Sigmoid colon (tissue), 7 donors: ENCODE measurements around the gene RPL7A. TPM values are rescaled to one million over a fixed set of nuclear protein-coding genes. Genes with fewer than 3 reads are reported as not detected.
"Not testable (repeated sequence)": the region's sequence is repeated elsewhere in the genome, so short reads cannot be mapped to it uniquely, and the experiment has no call there.

ENCODE experiments used
- DNase-seq: peaks from one replicate; pipeline ENCODE4 v3.0.0-alpha.2; 2019
- H3K27ac ChIP-seq, 4 donors: fragments of 200-600 bp; sonication (generic); one replicate each; pipeline ENCODE4 v1.5.1; 2016 to 2019; ENCODE audit warnings: mild to moderate bottlenecking in 1 of 4
- H3K27me3 ChIP-seq, 3 donors: fragments of 200-600 bp; sonication (generic); one replicate each; pipeline ENCODE4 v1.5.1; 2019; ENCODE audit warnings: mild to moderate bottlenecking in 1 of 3
- H3K36me3 ChIP-seq, 4 donors: fragments of 200-600 bp; sonication (generic); one replicate each; pipeline ENCODE4 v1.5.1; 2016 to 2019
- H3K4me1 ChIP-seq, 4 donors: fragments of 200-600 bp; sonication (generic); one replicate each; pipeline ENCODE4 v1.5.1; 2017 to 2019
- H3K4me3 ChIP-seq, 4 donors: fragments of 200-600 bp; sonication (generic); one replicate each; pipeline ENCODE4 v1.5.1; 2017 to 2019; ENCODE audit warnings: mild to moderate bottlenecking in 2 of 4, moderate library complexity in 1 of 4
- H3K9me3 ChIP-seq, 4 donors: fragments of 200-600 bp in 3 of 4; sonication (generic) in 3 of 4; one replicate each; pipeline versions ENCODE4 v1.5.1 to v1.6.1; 2013 to 2019
- CTCF ChIP-seq, 4 experiments: fragments of 450-650 bp in 3 of 4; fragments of 200-600 bp in 1 of 4; IDR thresholded peaks; one replicate each; pipeline ENCODE4 v1.5.1; 2016 to 2019; ENCODE audit warnings: antibody characterized with exemption in 4 of 4, mild to moderate bottlenecking in 3 of 4, moderate library complexity in 2 of 4
- EP300 ChIP-seq, 4 donors: sonication (generic); formaldehyde crosslinking; IDR thresholded peaks; one replicate each; pipeline ENCODE4 v1.6.1; 2017; ENCODE audit warnings: antibody characterized with exemption in 4 of 4
- POLR2A ChIP-seq, 2 donors: fragments of 450-650 bp; IDR thresholded peaks; one replicate each; pipeline ENCODE4 v1.6.1; 2016; ENCODE audit warnings: antibody characterized with exemption in 2 of 2, mild to moderate bottlenecking in 2 of 2, moderate library complexity in 2 of 2
- POLR2AphosphoS5 ChIP-seq, 4 donors: sonication (generic); formaldehyde crosslinking; IDR thresholded peaks; one replicate each; pipeline ENCODE4 v1.6.1; 2017; ENCODE audit warnings: antibody characterized with exemption in 4 of 4
- WGBS, 2 donors: extraction: QIAGEN DNeasy Blood & Tissue Kit; methylation state at CpG; one replicate each; pipeline ENCODE4 v1.1.7; 2013; 5-methylcytosine and 5-hydroxymethylcytosine counted together
- intact Hi-C: fragments of 100-400 bp; cut with DNase I; formaldehyde crosslinking; loops from one replicate; pipeline ENCODE4 v1.15.1; 2023
- polyA plus RNA-seq, 3 donors: library from polyadenylated mRNA; stranded (reverse); fragments of 200-250 nt; gene quantifications; one replicate each; pipeline ENCODE4 v1.2.3, GENCODE V29; 2013
- total RNA-seq, 4 donors: library from RNA; depleted of rRNA; stranded (reverse); fragments of >200 nt; gene quantifications; one replicate each; pipeline ENCODE4 v1.1.0, GENCODE V29; 2016
- donor health status: healthy with polysubstance abuse.
- donor health status: Bipolar disorder and iron deficiency.
- donor health status: healthy.

The RPL7A gene
- total and polyA plus RNA-seq, 7 donors, result 2,027 to 4,020 (median 2,494) TPM

GRCh38 chr9:133321411-133321935, 26.5 kb upstream of the RPL7A start:
- H3K9me3 ChIP-seq, result no peaks in the 10 kb centered on the region
- H3K27me3 ChIP-seq, result no peaks in the 10 kb centered on the region
- DNase-seq, result peak; percentile 56
- TF ChIP-seq CTCF (IDR thresholded peaks at IDR 0.05) (no peak), EP300 (IDR thresholded peaks at IDR 0.05) (no peak), POLR2A (IDR thresholded peaks at IDR 0.05) (no peak), POLR2AphosphoS5 (IDR thresholded peaks at IDR 0.05) (no peak)
- intact Hi-C loops, result no loop called here
- H3K4me3 ChIP-seq, result no peak overlapping the region
- no peaks in the 10 kb centered on the region for H3K36me3 ChIP-seq
- no peak overlapping the region for H3K27ac ChIP-seq
- 88 to 93% methylated on average over 13 of the region's 13 CpGs for WGBS, 2 donors
- H3K4me1 ChIP-seq, result no peaks in the 10 kb centered on the region

- Histone ChIP-seq H3K36me3 (no peaks in the 10 kb centered on the region), H3K9me3 (no peaks in the 10 kb centered on the region), H3K27me3 (no peaks in the 10 kb centered on the region), H3K4me3 (no peak overlapping the region), H3K4me1 (no peaks in the 10 kb centered on the region), H3K27ac (no peak overlapping the region)
- WGBS, 2 donors, result 73 to 89% methylated on average over 14 of the region's 14 CpGs
- TF ChIP-seq CTCF (IDR thresholded peaks at IDR 0.05), result no peak
- no peak for TF ChIP-seq POLR2AphosphoS5 (IDR thresholded peaks at IDR 0.05)
- TF ChIP-seq POLR2A (IDR thresholded peaks at IDR 0.05), result no peak
- no peak for TF ChIP-seq EP300 (IDR thresholded peaks at IDR 0.05)
- DNase-seq, result no peak
- intact Hi-C loops, result no loop called here
Observed at GRCh38 chr9:133322701-133323100, 25.3 kb upstream of the RPL7A start.

- H3K27ac ChIP-seq, result no peak overlapping the region
- H3K9me3 ChIP-seq, result no peaks in the 10 kb centered on the region
- WGBS, 2 donors, result 94 to 95% methylated on average over 10 of the region's 10 CpGs
- no peaks in the 10 kb centered on the region for H3K27me3 ChIP-seq
- DNase-seq, result peak; percentile 33
- H3K4me3 ChIP-seq, result no peak overlapping the region
- TF ChIP-seq CTCF (IDR thresholded peaks at IDR 0.05) (no peak), POLR2A (IDR thresholded peaks at IDR 0.05) (no peak), POLR2AphosphoS5 (IDR thresholded peaks at IDR 0.05) (no peak), EP300 (IDR thresholded peaks at IDR 0.05) (no peak)
- intact Hi-C loops, result no loop called here
- H3K36me3 ChIP-seq, result no peaks in the 10 kb centered on the region
- no peaks in the 10 kb centered on the region for H3K4me1 ChIP-seq
Observed at GRCh38 chr9:133323211-133323610, 24.8 kb upstream of the RPL7A start.

- H3K4me3 ChIP-seq, result no peak overlapping the region
- 83 to 91% methylated on average over 13 of the region's 13 CpGs for WGBS, 2 donors
- H3K27me3 ChIP-seq, result no peaks in the 10 kb centered on the region
- H3K4me1 ChIP-seq, result no peaks in the 10 kb centered on the region
- no peaks in the 10 kb centered on the region for H3K36me3 ChIP-seq
- DNase-seq, result peak; percentile 30
- H3K9me3 ChIP-seq, result no peaks in the 10 kb centered on the region
- intact Hi-C loops, result no loop called here
- no peak overlapping the region for H3K27ac ChIP-seq
- TF ChIP-seq POLR2AphosphoS5 (IDR thresholded peaks at IDR 0.05) (no peak), CTCF (IDR thresholded peaks at IDR 0.05) (no peak), EP300 (IDR thresholded peaks at IDR 0.05) (no peak), POLR2A (IDR thresholded peaks at IDR 0.05) (no peak)
Observed at GRCh38 chr9:133323991-133324703, 23.9 kb upstream of the RPL7A start.

- not testable (repeated sequence) for H3K27ac ChIP-seq, H3K4me1 ChIP-seq, H3K4me3 ChIP-seq, H3K9me3 ChIP-seq, H3K27me3 ChIP-seq
- 92 to 94% methylated on average over 6 of the region's 6 CpGs for WGBS, 2 donors
- H3K36me3 ChIP-seq, result peaks cover 9 to 24% (median 17%) of the 10 kb centered on the region in 4 donors
- intact Hi-C loops, result loop anchor here (5.0 kb wide), 1 partner anchor 145 kb away; no protein-coding TSS in a partner anchor
- peak; percentile 33 for DNase-seq
Observed at GRCh38 chr9:133327021-133327420, 21.0 kb upstream of the RPL7A start.
